ENCODE data around the gene NUDT3. TPM values are rescaled to one million over a fixed set of nuclear protein-coding genes. Genes with fewer than 3 reads are reported as not detected.
A peak's percentile ranks its signal among the peaks of the same experiment; 100 is the strongest.

The NUDT3 gene
- total and polyA plus RNA-seq, 9 of the 15 experiments (the other 6 are each of a cell fraction or from before 2014, with no cell fraction given), result 5.4 to 81.2 (median 56.4) TPM

DNA sequence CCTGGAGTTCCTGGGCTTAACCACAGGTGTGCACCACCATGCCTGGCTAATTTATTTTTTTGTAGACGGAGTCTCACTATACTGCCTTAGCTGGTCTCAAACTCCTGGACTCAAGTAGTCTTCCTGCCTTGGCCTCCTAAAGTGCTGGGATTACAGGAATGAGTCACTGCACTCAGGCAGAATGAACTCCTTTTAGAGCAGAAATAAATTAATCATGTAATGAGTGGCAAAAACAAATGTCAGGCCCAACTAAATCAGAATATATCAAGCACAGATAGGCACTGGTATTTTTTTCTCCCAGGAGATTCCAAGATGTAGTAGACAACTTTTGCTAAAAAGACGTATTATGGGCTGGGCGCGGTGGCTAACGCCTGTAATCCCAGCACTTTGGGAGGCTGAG, 30.8 kb upstream of the NUDT3 start:
- FAIRE-seq, result no peak
- no peak overlapping the region; the same call in 1 of the 2 replicates for H3K4me3 ChIP-seq

GRCh38 chr6:34418367-34418766, 25.9 kb upstream of the NUDT3 start:
- FAIRE-seq, result no peak
- H3K36me3 ChIP-seq (ENCODE audit: control insufficient read depth, insufficient read depth, low read length), result peaks cover 86% of the 10 kb centered on the region
- peaks cover 20% of the 10 kb centered on the region for H4K20me1 ChIP-seq (replicated peaks; ENCODE audit: control insufficient read depth, insufficient read depth, low read length)
- no peak overlapping the region for H3K4me3 ChIP-seq
- no peaks in the 10 kb centered on the region for H3K9me3 ChIP-seq (replicated peaks; ENCODE audit: control insufficient read depth, insufficient read depth, low read depth, low read length)
- peaks cover 34% of the 10 kb centered on the region for H3K79me2 ChIP-seq (ENCODE audit: control insufficient read depth, insufficient read depth, low read length)
- in situ Hi-C loops (cut with MboI), result loop anchor here (5.0 kb wide), 1 partner anchor 251 kb away; no protein-coding TSS in a partner anchor
- TF ChIP-seq, protein P1, sequence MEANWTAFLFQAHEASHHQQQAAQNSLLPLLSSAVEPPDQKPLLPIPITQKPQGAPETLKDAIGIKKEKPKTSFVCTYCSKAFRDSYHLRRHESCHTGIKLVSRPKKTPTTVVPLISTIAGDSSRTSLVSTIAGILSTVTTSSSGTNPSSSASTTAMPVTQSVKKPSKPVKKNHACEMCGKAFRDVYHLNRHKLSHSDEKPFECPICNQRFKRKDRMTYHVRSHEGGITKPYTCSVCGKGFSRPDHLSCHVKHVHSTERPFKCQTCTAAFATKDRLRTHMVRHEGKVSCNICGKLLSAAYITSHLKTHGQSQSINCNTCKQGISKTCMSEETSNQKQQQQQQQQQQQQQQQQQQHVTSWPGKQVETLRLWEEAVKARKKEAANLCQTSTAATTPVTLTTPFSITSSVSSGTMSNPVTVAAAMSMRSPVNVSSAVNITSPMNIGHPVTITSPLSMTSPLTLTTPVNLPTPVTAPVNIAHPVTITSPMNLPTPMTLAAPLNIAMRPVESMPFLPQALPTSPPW (CRISPR knock-in tag; IDR thresholded peaks at IDR 0.05), result no peak
- TF ChIP-seq POLR2AphosphoS5 (IDR thresholded peaks at IDR 0.05; ENCODE audit: control insufficient read depth, insufficient read depth, low read depth, low read length), result peak; percentile 37; the same call in 1 of the 2 replicates
- ChIA-PET CTCF (ENCODE audit: low intra/inter-chr PET ratio) (interaction anchor here (0.5 to 1.6 kb wide), 2 partner anchors 172 to 253 kb away, joined by 3 read pairs; no protein-coding TSS in a partner anchor), POLR2A (interaction anchor here (1.0 to 1.1 kb wide), 3 partner anchors 13 to 786 kb away, joined by 3 read pairs; partner anchors contain the start of gene HMGA1)
- no peak overlapping the region for H3K27ac ChIP-seq (ENCODE audit: extremely low read depth, low read depth, low read length)
- H2AFZ ChIP-seq (ENCODE audit: low read depth, low read length), result no peak overlapping the region
- no peak overlapping the region for H3K9ac ChIP-seq (ENCODE audit: insufficient read depth in 1 of 2, low read depth in 2 of 2, low read length in 2 of 2)
- H3K4me2 ChIP-seq (ENCODE audit: insufficient read depth, low read length), result no peak overlapping the region
- no TSS peak for BruUV-seq (replicated peaks)
- H3K4me1 ChIP-seq (replicated peaks in 1 of 2; ENCODE audit: control insufficient read depth in 2 of 2, insufficient read depth in 2 of 2, low read length in 2 of 2), result peaks cover 0 to under 1% of the 10 kb centered on the region in 2 experiments; a peak in 3 of 5 replicates
- WGBS (ENCODE audit: insufficient coverage, low coverage, missing lambda C conversion rate), result 84% methylated on average over 5 of the region's 5 CpGs
- intact Hi-C loops (cut with micrococcal nuclease), result no loop called here
- no peak for ATAC-seq
- H3K9me1 ChIP-seq (ENCODE audit: control insufficient read depth, insufficient read depth, low read length), result no peaks in the 10 kb centered on the region
- no peaks in the 10 kb centered on the region for H3K27me3 ChIP-seq (ENCODE audit: control insufficient read depth in 2 of 2, insufficient read depth in 2 of 2, low read length in 2 of 2)
- no peak for DNase-seq (ENCODE audit: extremely low read depth in 1 of 4, low spot score in 3 of 4)

More for the DNA sequence above, 30.8 kb upstream of the NUDT3 start:
- Histone ChIP-seq H2AFZ (ENCODE audit: low read depth, low read length) (no peak overlapping the region), H4K20me1 (replicated peaks; ENCODE audit: control insufficient read depth, insufficient read depth, low read length) (0 out of 2 replicates have a peak, but pooled peaks cover 8% of the 10 kb centered on the region), H3K4me2 (ENCODE audit: insufficient read depth, low read length) (no peak overlapping the region), H3K4me1 (replicated peaks in 1 of 2; ENCODE audit: control insufficient read depth in 2 of 2, insufficient read depth in 2 of 2, low read length in 2 of 2) (peaks cover 10 to 20% of the 10 kb centered on the region in 2 experiments; a peak in 4 of 5 replicates), H3K27ac (ENCODE audit: extremely low read depth, low read depth, low read length) (peak overlapping the region; percentile 24; the same call in 1 of the 3 replicates), H3K9ac (ENCODE audit: insufficient read depth in 1 of 2, low read depth in 2 of 2, low read length in 2 of 2) (peak overlapping the region in 1 of 2 experiments; percentile 40; a peak in 2 of 4 replicates), H3K9me3 (replicated peaks; ENCODE audit: control insufficient read depth, insufficient read depth, low read depth, low read length) (no peaks in the 10 kb centered on the region), H3K27me3 (ENCODE audit: control insufficient read depth in 2 of 2, insufficient read depth in 2 of 2, low read length in 2 of 2) (no peaks in the 10 kb centered on the region), H3K36me3 (ENCODE audit: control insufficient read depth, insufficient read depth, low read length) (peaks cover 72% of the 10 kb centered on the region), H3K79me2 (ENCODE audit: control insufficient read depth, insufficient read depth, low read length) (peaks cover 60% of the 10 kb centered on the region), H3K9me1 (ENCODE audit: control insufficient read depth, insufficient read depth, low read length) (no peaks in the 10 kb centered on the region)
- no TSS peak for BruUV-seq (replicated peaks)
- CTCF ChIA-PET (ENCODE audit: low intra/inter-chr PET ratio), result interaction anchor here (0.8 kb wide), 1 partner anchor 175 kb away, joined by 4 read pairs; the partner anchor contains the start of gene SMIM29
- ATAC-seq (no peak), DNase-seq (ENCODE audit: extremely low read depth in 1 of 4, low spot score in 3 of 4) (no peak)
- TF ChIP-seq POLR2A (conservative IDR thresholded peaks at IDR 0.05) (peak; percentile 35; the same call in 1 of the 2 replicates), KDM5B (IDR thresholded peaks at IDR 0.05; ENCODE audit: insufficient replicate concordance, low read depth, low read length) (no peak), MYC (IDR thresholded peaks at IDR 0.05; ENCODE audit: low read depth, low read length) (no peak), MYC (CRISPR knock-in tag; IDR thresholded peaks at IDR 0.05; ENCODE audit: borderline replicate concordance, low read depth) (no peak), CCAR2 (IDR thresholded peaks at IDR 0.05; ENCODE audit: low read depth, low read length) (no peak), SUPT5H (IDR thresholded peaks at IDR 0.05) (peak; percentile 43), POLR3A (IDR thresholded peaks at IDR 0.05; ENCODE audit: borderline replicate concordance, extremely low read depth, insufficient read depth, insufficient read length) (no peak)
- intact Hi-C loops (cut with micrococcal nuclease), result no loop called here
- POLR2A ChIA-PET, result interaction anchor here (0.8 to 4.6 kb wide), 9 partner anchors 7 to 196 kb away, joined by 3 to 65 read pairs (median 3); partner anchors contain the start of gene SMIM29
- WGBS (ENCODE audit: insufficient coverage, low coverage, missing lambda C conversion rate), result 95% methylated on average over 5 of the region's 5 CpGs
- in situ Hi-C loops (cut with MboI), result no loop called here
